VCaP (cell line): ENCODE measurements around the gene MFAP3.
A peak's percentile ranks its signal among the peaks of the same experiment; 100 is the strongest.

Experiments
- H3K27ac ChIP-seq: fragments of 450-650 bp; 2 replicates; pipeline ENCODE4 v1.5.1; 2017
- TF ChIP-seq, protein P1 (sequence below): fragments of 450-650 bp; conservative IDR thresholded peaks from 2 replicates; pipeline ENCODE4 v1.5.1; 2017; ENCODE audit warnings: mild to moderate bottlenecking, moderate library complexity

The MFAP3 gene

DNA sequence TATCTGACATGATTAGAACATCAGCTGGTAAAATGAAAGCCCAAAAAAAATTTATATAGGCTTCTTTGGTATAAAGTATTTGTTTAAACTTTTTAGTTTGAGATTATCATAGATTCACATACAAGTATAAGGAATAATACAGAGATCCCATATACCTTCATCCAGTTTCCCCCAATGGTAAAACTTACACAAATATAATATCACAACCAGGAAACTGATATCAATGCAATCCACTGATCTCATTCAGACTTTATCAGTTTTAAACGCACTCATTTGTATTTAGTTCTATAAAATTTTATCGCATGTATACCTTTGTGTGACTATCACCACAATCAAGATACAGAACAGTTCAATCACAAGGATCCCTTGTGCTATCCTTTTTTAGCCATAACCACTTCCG is 3.8 kb upstream of the MFAP3 start:
- TF ChIP-seq, protein P1, sequence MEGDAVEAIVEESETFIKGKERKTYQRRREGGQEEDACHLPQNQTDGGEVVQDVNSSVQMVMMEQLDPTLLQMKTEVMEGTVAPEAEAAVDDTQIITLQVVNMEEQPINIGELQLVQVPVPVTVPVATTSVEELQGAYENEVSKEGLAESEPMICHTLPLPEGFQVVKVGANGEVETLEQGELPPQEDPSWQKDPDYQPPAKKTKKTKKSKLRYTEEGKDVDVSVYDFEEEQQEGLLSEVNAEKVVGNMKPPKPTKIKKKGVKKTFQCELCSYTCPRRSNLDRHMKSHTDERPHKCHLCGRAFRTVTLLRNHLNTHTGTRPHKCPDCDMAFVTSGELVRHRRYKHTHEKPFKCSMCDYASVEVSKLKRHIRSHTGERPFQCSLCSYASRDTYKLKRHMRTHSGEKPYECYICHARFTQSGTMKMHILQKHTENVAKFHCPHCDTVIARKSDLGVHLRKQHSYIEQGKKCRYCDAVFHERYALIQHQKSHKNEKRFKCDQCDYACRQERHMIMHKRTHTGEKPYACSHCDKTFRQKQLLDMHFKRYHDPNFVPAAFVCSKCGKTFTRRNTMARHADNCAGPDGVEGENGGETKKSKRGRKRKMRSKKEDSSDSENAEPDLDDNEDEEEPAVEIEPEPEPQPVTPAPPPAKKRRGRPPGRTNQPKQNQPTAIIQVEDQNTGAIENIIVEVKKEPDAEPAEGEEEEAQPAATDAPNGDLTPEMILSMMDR: no peak
- H3K27ac ChIP-seq: no peak overlapping the region

GRCh38 chr5:154038261-154038706 is 483 bp upstream of the MFAP3 start:
- TF ChIP-seq, protein P1: no peak
- peak overlapping the region; percentile 82 for H3K27ac ChIP-seq

- peak overlapping the region; percentile 82 for H3K27ac ChIP-seq
These were observed 677 bp downstream of the MFAP3 start for GRCh38 chr5:154039458-154039829.

DNA sequence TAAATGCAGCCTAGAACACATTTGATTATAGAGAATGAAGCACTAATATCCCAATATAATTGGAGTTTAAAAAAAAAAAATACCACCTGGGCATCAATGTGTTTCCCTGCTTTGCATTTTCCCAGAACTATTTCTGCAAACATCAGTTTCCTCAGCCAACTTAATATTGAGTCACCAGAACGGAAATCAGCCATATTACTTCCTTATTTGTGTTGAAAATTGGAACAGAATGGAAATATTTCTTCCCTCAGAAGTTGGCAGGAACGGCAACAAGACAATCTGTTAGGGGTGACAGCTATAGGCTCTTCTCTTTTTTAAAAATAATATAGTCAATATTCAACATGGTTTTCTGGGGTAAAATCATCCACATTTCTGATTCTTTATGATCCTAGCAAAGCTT is 4.0 kb downstream of the MFAP3 start:
- TF ChIP-seq, protein P1: no peak
- peak overlapping the region; percentile 41 for H3K27ac ChIP-seq

More at GRCh38 chr5:154039458-154039829, 677 bp downstream of the MFAP3 start:
- TF ChIP-seq, protein P1: no peak

GRCh38 chr5:154044099-154044498 is 5.3 kb downstream of the MFAP3 start:
- no peak overlapping the region for H3K27ac ChIP-seq
- TF ChIP-seq, protein P1: no peak

DNA sequence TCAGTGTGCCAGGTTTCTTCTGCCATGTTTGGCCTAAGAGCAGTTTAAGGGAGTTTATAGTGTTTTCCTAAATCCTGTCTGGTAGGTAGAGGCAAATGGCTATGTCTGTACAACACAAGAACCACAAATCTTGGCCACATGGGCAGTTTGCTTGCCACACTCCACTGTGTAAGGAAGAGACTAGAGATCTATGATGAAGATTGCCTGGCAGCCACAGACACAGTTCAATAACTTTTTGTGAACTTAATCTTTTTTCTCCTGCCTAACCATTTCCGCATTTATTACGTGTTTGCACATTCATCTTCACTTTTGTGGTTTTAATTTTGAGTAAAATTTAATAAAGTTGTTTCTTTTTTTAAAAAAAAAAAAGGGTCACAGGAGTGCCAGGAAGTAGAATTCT is 5.8 kb downstream of the MFAP3 start:
- TF ChIP-seq, protein P1: no peak
- H3K27ac ChIP-seq: no peak overlapping the region

- TF ChIP-seq, protein P1: no peak
- H3K27ac ChIP-seq: no peak overlapping the region
These were observed 7.7 kb downstream of the MFAP3 start for GRCh38 chr5:154046486-154046885.
